Measurements from ENCODE around the gene PHACTR1.

- TF ChIP-seq POLR2A (IDR thresholded peaks at IDR 0.05; ENCODE audit: low read length) = no peak
- TF ChIP-seq GATA1 (IDR thresholded peaks at IDR 0.05; ENCODE audit: low read depth, low read length) = no peak
Measured at GRCh38 chr6:13318821-13319220, 602.3 kb downstream of the PHACTR1 start.
